Measurements from ENCODE around the gene NIP7. TPM values are rescaled to one million over a fixed set of nuclear protein-coding genes. Genes with fewer than 3 reads are reported as not detected.
A peak's percentile ranks its signal among the peaks of the same experiment; 100 is the strongest.

Gene NIP7
- total and polyA plus RNA-seq, 9 of the 15 experiments (the other 6 are each of a cell fraction or from before 2014, with no cell fraction given), result 28.9 to 85.5 (median 72.5) TPM

DNA sequence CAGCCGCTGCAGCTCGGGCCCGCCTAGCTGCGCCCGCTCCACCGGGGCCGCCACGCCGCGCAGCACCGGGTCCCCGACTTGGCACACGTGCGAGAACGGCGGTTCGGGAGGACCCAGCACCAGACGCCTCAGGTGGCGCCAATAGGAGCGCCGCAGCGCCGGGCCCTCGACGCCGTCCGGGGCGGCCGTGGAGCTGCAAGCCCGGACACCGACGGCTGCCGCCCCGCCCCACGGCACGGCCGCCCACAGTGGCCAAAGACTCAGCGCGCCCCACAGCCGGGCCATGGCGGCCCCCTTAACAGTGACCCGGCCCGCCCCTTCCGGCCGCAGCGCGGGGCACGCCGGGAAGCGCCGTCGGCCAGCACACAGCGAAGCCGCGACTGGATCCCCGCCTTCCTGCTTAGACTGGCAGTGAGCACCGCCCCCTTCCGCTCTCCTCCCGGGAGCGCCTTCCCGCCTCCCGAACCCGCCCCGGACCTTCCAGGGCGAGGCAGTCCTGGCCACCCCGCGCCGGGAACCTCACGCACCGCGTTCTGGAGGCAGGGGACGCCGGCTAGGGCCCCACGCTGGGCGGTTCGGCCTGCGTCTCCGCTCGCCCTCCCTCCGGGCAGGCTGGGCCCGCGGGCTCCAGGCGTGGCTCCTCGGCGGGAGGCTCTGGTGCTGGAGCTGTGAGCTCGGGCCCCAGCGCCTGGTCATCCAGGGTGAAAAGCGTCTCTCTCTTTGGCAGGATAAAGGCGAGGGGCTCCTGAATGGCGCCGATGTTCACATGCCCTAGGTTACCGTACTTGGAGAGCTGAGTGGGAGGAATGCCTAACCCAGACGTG, 9.1 kb upstream of the NIP7 start, which contains the start of gene PDF (continued):
- TF ChIP-seq, protein P1, sequence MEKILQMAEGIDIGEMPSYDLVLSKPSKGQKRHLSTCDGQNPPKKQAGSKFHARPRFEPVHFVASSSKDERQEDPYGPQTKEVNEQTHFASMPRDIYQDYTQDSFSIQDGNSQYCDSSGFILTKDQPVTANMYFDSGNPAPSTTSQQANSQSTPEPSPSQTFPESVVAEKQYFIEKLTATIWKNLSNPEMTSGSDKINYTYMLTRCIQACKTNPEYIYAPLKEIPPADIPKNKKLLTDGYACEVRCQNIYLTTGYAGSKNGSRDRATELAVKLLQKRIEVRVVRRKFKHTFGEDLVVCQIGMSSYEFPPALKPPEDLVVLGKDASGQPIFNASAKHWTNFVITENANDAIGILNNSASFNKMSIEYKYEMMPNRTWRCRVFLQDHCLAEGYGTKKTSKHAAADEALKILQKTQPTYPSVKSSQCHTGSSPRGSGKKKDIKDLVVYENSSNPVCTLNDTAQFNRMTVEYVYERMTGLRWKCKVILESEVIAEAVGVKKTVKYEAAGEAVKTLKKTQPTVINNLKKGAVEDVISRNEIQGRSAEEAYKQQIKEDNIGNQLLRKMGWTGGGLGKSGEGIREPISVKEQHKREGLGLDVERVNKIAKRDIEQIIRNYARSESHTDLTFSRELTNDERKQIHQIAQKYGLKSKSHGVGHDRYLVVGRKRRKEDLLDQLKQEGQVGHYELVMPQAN (IDR thresholded peaks at IDR 0.05; ENCODE audit: borderline replicate concordance), result no peak
- TF ChIP-seq, protein P2, sequence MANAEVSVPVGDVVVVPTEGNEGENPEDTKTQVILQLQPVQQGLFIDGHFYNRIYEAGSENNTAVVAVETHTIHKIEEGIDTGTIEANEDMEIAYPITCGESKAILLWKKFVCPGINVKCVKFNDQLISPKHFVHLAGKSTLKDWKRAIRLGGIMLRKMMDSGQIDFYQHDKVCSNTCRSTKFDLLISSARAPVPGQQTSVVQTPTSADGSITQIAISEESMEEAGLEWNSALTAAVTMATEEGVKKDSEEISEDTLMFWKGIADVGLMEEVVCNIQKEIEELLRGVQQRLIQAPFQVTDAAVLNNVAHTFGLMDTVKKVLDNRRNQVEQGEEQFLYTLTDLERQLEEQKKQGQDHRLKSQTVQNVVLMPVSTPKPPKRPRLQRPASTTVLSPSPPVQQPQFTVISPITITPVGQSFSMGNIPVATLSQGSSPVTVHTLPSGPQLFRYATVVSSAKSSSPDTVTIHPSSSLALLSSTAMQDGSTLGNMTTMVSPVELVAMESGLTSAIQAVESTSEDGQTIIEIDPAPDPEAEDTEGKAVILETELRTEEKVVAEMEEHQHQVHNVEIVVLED (CRISPR knock-in tag; IDR thresholded peaks at IDR 0.05), result peak; percentile 58
- TF ChIP-seq STAG1 (CRISPR knock-in tag; IDR thresholded peaks at IDR 0.05; ENCODE audit: borderline replicate concordance), result peak; percentile 33; the same call in 1 of the 2 replicates
- no peak for TF ChIP-seq NBN (IDR thresholded peaks at IDR 0.05; ENCODE audit: low read depth)
- TF ChIP-seq STAT5B (CRISPR knock-in tag; IDR thresholded peaks at IDR 0.05), result no peak
- TF ChIP-seq, protein P3, sequence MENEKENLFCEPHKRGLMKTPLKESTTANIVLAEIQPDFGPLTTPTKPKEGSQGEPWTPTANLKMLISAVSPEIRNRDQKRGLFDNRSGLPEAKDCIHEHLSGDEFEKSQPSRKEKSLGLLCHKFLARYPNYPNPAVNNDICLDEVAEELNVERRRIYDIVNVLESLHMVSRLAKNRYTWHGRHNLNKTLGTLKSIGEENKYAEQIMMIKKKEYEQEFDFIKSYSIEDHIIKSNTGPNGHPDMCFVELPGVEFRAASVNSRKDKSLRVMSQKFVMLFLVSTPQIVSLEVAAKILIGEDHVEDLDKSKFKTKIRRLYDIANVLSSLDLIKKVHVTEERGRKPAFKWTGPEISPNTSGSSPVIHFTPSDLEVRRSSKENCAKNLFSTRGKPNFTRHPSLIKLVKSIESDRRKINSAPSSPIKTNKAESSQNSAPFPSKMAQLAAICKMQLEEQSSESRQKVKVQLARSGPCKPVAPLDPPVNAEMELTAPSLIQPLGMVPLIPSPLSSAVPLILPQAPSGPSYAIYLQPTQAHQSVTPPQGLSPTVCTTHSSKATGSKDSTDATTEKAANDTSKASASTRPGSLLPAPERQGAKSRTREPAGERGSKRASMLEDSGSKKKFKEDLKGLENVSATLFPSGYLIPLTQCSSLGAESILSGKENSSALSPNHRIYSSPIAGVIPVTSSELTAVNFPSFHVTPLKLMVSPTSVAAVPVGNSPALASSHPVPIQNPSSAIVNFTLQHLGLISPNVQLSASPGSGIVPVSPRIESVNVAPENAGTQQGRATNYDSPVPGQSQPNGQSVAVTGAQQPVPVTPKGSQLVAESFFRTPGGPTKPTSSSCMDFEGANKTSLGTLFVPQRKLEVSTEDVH (IDR thresholded peaks at IDR 0.05; ENCODE audit: low read depth, partially characterized antibody), result peak; percentile 67
- TF ChIP-seq HCFC1 (IDR thresholded peaks at IDR 0.05; ENCODE audit: low read depth, low read length), result peak; percentile 66
- no peak; the same call in 1 of the 2 replicates for TF ChIP-seq TARDBP (IDR thresholded peaks at IDR 0.05)
- TF ChIP-seq ZNF347 (CRISPR knock-in tag; IDR thresholded peaks at IDR 0.05; ENCODE audit: low read depth), result no peak
- TF ChIP-seq NR2F6 (CRISPR knock-in tag; IDR thresholded peaks at IDR 0.05), result no peak
- TF ChIP-seq, protein P4, sequence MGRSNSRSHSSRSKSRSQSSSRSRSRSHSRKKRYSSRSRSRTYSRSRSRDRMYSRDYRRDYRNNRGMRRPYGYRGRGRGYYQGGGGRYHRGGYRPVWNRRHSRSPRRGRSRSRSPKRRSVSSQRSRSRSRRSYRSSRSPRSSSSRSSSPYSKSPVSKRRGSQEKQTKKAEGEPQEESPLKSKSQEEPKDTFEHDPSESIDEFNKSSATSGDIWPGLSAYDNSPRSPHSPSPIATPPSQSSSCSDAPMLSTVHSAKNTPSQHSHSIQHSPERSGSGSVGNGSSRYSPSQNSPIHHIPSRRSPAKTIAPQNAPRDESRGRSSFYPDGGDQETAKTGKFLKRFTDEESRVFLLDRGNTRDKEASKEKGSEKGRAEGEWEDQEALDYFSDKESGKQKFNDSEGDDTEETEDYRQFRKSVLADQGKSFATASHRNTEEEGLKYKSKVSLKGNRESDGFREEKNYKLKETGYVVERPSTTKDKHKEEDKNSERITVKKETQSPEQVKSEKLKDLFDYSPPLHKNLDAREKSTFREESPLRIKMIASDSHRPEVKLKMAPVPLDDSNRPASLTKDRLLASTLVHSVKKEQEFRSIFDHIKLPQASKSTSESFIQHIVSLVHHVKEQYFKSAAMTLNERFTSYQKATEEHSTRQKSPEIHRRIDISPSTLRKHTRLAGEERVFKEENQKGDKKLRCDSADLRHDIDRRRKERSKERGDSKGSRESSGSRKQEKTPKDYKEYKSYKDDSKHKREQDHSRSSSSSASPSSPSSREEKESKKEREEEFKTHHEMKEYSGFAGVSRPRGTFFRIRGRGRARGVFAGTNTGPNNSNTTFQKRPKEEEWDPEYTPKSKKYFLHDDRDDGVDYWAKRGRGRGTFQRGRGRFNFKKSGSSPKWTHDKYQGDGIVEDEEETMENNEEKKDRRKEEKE (IDR thresholded peaks at IDR 0.05; ENCODE audit: borderline replicate concordance in 1 of 2, control insufficient read depth in 1 of 2, low read depth in 2 of 2, low read length in 1 of 2), result no peak
- peak; percentile 76; the same call in 1 of the 2 replicates for TF ChIP-seq ZNF780A (CRISPR knock-in tag; IDR thresholded peaks at IDR 0.05)
- TF ChIP-seq TOE1 (IDR thresholded peaks at IDR 0.05; ENCODE audit: borderline replicate concordance), result no peak
- no peak for TF ChIP-seq TOE1 (CRISPR knock-in tag; IDR thresholded peaks at IDR 0.05; ENCODE audit: borderline replicate concordance, low read depth)
- no peak for TF ChIP-seq EP300 (IDR thresholded peaks at IDR 0.05; ENCODE audit: low read length)
- TF ChIP-seq ETS2 (tag; IDR thresholded peaks at IDR 0.05; ENCODE audit: borderline replicate concordance, poor library complexity, severe bottlenecking), result peak; percentile 14
- no peak for TF ChIP-seq ZNF436 (CRISPR knock-in tag; IDR thresholded peaks at IDR 0.05)

All from K562 (cell line).